ENCODE measurements around the gene SIVA1.

Gene SIVA1

DNA sequence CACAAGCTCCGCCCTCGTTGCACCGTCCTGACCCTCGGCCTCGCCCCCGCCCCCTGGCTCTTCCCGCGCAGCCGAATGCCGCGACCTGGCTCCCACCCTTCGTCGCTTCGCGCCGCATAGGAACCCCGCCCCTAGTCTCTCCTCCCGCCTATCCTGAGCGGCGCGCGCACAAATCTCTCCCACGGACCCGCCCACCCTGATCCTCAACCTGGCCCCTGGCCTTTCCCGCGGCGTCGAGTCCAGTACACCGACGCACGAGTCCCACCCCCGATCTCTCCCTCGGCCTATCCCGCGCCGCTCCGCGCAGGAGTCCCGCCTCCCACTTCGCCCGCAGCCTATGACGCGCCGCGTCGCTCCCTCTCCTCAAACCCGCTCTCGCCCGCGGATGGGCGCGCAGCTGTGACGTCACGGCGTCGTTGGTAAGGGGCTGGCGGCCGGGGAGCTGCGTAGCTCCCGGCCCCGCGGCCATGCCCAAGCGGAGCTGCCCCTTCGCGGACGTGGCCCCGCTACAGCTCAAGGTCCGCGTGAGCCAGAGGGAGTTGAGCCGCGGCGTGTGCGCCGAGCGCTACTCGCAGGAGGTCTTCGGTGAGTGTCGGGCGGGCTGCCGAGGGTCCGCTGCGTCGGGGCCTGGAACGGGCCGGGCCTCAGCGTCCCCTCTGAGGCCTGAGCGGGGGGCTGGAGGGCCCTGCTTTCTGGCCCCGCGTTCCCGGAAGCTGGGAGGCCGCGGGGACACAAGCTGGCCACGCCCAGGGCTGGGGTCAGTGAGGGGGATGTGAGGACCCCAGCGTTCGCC lies at the start of gene SIVA1 (continued):
- TF ChIP-seq ZNF792 (tag by site-specific recombination; IDR thresholded peaks at IDR 0.05) (0 out of 2 replicates have a peak, but pooled peaks have one; percentile 44), ZNF747 (tag by site-specific recombination; IDR thresholded peaks at IDR 0.05) (no peak), GLIS1 (tag by site-specific recombination; IDR thresholded peaks at IDR 0.05) (peak; percentile 63), ZNF335 (tag by site-specific recombination; conservative IDR thresholded peaks at IDR 0.05) (peak; percentile 94), ZNF2 (tag by site-specific recombination; IDR thresholded peaks at IDR 0.05) (peak; percentile 33; the same call in 1 of the 2 replicates), BCL11B (tag by site-specific recombination; IDR thresholded peaks at IDR 0.05; ENCODE audit: low read depth) (peak; percentile 97), ZNF155 (tag by site-specific recombination; IDR thresholded peaks at IDR 0.05) (no peak), PRDM10 (tag by site-specific recombination; IDR thresholded peaks at IDR 0.05) (peak; percentile 69), ZNF623 (tag by site-specific recombination; IDR thresholded peaks at IDR 0.05) (no peak), ZBTB20 (tag by site-specific recombination; IDR thresholded peaks at IDR 0.05) (peak; percentile 92), ZFHX2 (tag by site-specific recombination; conservative IDR thresholded peaks at IDR 0.05) (peak; percentile 98), ZNF266 (tag by site-specific recombination; IDR thresholded peaks at IDR 0.05; ENCODE audit: low read depth) (no peak), KLF16 (tag by site-specific recombination; IDR thresholded peaks at IDR 0.05) (peak; percentile 54), REST (tag by site-specific recombination; IDR thresholded peaks at IDR 0.05) (peak; percentile 37; the same call in 1 of the 2 replicates), INSM2 (tag by site-specific recombination; IDR thresholded peaks at IDR 0.05) (peak; percentile 56; the same call in 1 of the 2 replicates), ZNF580 (tag by site-specific recombination; IDR thresholded peaks at IDR 0.05) (peak; percentile 64; the same call in 1 of the 2 replicates), ZNF692 (tag by site-specific recombination; IDR thresholded peaks at IDR 0.05) (peak; percentile 54), ZBTB6 (tag by site-specific recombination; IDR thresholded peaks at IDR 0.05) (peak; percentile 7; the same call in 1 of the 2 replicates), ZBTB7A (tag by site-specific recombination; IDR thresholded peaks at IDR 0.05; ENCODE audit: low read depth) (peak; percentile 74), ZNF510 (tag by site-specific recombination; IDR thresholded peaks at IDR 0.05; ENCODE audit: insufficient replicate concordance) (no peak), ZEB2 (tag by site-specific recombination; IDR thresholded peaks at IDR 0.05) (peak; percentile 78), SP7 (tag by site-specific recombination; IDR thresholded peaks at IDR 0.05) (peak; percentile 73), ZBTB8A (tag by site-specific recombination; IDR thresholded peaks at IDR 0.05) (peak; percentile 87), ZNF76 (tag by site-specific recombination; IDR thresholded peaks at IDR 0.05; ENCODE audit: borderline replicate concordance, low read depth) (peak; percentile 41; the same call in 1 of the 2 replicates)
- TF ChIP-seq, protein P1, sequence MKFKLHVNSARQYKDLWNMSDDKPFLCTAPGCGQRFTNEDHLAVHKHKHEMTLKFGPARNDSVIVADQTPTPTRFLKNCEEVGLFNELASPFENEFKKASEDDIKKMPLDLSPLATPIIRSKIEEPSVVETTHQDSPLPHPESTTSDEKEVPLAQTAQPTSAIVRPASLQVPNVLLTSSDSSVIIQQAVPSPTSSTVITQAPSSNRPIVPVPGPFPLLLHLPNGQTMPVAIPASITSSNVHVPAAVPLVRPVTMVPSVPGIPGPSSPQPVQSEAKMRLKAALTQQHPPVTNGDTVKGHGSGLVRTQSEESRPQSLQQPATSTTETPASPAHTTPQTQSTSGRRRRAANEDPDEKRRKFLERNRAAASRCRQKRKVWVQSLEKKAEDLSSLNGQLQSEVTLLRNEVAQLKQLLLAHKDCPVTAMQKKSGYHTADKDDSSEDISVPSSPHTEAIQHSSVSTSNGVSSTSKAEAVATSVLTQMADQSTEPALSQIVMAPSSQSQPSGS (tag by site-specific recombination; IDR thresholded peaks at IDR 0.05; ENCODE audit: low read depth), result peak; percentile 97
